Kidney epithelial cell (primary cell): ENCODE data around the gene PALM. TPM values are rescaled to one million over a fixed set of nuclear protein-coding genes. Genes with fewer than 3 reads are reported as not detected.

Experiments
- DNase-seq: peaks from one replicate; pipeline ENCODE4 v3.0.0-alpha.2; 2010; ENCODE audit warnings: low read depth
- H3K27me3 ChIP-seq: 2 replicates; pipeline ENCODE4 v1.6.0; 2011; ENCODE audit warnings: low read length; ENCODE audit not compliant: control insufficient read depth, insufficient read depth
- H3K36me3 ChIP-seq: 2 replicates; pipeline ENCODE4 v1.5.1; 2011; ENCODE audit warnings: low read length; ENCODE audit not compliant: control insufficient read depth, insufficient read depth
- H3K4me3 ChIP-seq: 2 replicates; pipeline ENCODE4 v1.5.1; 2011; ENCODE audit warnings: low read depth, mild to moderate bottlenecking, control low read depth, low read length
- CTCF ChIP-seq: IDR thresholded peaks from 2 replicates; pipeline ENCODE4 v1.5.1; 2011; ENCODE audit warnings: mild to moderate bottlenecking, moderate library complexity, low read length, control low read depth, inconsistent platforms; ENCODE audit not compliant: insufficient read depth, poor library complexity, severe bottlenecking
- total RNA-seq: library from RNA; depleted of rRNA; stranded (reverse); fragments of >200 nt; gene quantifications from 2 replicates; pipeline ENCODE4 v1.2.3, GENCODE V29; 2015

Gene PALM
- total RNA-seq, 1 donor from 2014 or later = 49.8 TPM

- Histone ChIP-seq H3K27me3 (peaks cover 11% of the 10 kb centered on the region), H3K4me3 (no peak overlapping the region), H3K36me3 (no peaks in the 10 kb centered on the region)
- no peak for TF ChIP-seq CTCF
- DNase-seq = no peak
Observed at GRCh38 chr19:722553-723101, 13.9 kb downstream of the PALM start.

- Histone ChIP-seq H3K36me3 (no peaks in the 10 kb centered on the region), H3K27me3 (peaks cover 11% of the 10 kb centered on the region), H3K4me3 (no peak overlapping the region)
- DNase-seq = no peak
- TF ChIP-seq CTCF = no peak
Observed at GRCh38 chr19:723247-723646, 14.5 kb downstream of the PALM start.

- no peak for TF ChIP-seq CTCF
- DNase-seq = no peak
- H3K27me3 ChIP-seq = peaks cover 11% of the 10 kb centered on the region
- H3K36me3 ChIP-seq = no peaks in the 10 kb centered on the region
- no peak overlapping the region for H3K4me3 ChIP-seq
Observed at GRCh38 chr19:723714-724113, 15.0 kb downstream of the PALM start.

- H3K27me3 ChIP-seq = peaks cover 4% of the 10 kb centered on the region
- TF ChIP-seq CTCF = no peak
Observed at GRCh38 chr19:725461-726089, 16.8 kb downstream of the PALM start.

GRCh38 chr19:726993-727956 lies 18.5 kb downstream of the PALM start:
- TF ChIP-seq CTCF = no peak
- H3K4me3 ChIP-seq = no peak overlapping the region
- no peak for DNase-seq
- H3K27me3 ChIP-seq = no peaks in the 10 kb centered on the region
- peaks cover 1% of the 10 kb centered on the region for H3K36me3 ChIP-seq

More at GRCh38 chr19:725461-726089, 16.8 kb downstream of the PALM start:
- no peak overlapping the region for H3K4me3 ChIP-seq
- DNase-seq = no peak
- no peaks in the 10 kb centered on the region for H3K36me3 ChIP-seq
